Measurements from ENCODE around the gene SLC9A9.
A peak's percentile ranks its signal among the peaks of the same experiment; 100 is the strongest.
"Not testable (repeated sequence)": the region's sequence is repeated elsewhere in the genome, so short reads cannot be mapped to it uniquely, and the experiment has no call there.

The SLC9A9 gene

DNA sequence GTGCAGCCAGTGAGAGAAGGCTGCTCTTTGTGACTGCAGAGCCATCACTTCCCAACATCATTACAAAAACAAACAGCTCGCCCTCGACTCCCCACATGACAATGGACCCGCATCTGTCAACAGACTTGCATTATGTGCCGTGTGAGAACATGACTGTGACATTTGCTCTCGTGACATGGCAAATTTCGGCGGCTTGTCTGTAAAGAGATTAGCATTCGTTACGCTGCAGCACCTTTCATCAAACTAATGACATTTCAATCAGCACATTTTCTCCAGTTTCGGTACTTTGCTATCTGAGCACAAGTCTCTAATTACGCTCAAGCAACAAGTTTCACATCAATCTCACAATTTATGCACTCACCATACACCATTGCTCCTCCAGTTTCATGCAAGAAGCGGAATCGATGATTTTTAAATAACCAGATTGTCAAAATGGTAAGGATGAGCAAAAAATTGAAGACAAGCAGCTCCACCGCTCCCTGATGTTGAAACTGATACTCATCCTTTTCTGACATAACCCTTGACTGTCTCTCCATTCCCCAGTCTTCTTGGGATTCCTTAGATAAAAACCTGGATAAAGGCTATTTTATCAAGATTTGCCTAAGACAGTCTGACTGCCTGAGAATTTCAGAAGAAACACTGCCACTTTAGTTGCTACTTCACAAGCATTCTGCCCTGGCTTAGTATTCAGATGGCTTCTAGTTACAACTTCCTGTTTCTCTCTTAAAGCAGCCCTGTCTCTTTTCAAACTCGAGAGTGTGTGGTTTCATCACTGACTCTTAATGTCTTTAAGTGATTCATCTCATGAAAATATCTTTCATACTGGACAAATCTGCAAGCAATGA lies at the start of gene SLC9A9:
TSS of gene SLC9A9 (minus strand) at position 682 of the 845 bp plus-strand sequence. CDS start at position 536, 146 bp downstream.
- Histone ChIP-seq H3K9me3 (ENCODE audit: control insufficient read depth, low read length) (no peaks in the 10 kb centered on the region), H3K9ac (ENCODE audit: low read length) (peak within 1 kb of the TSS; percentile 45), H3K4me3 (ENCODE audit: low read length) (peak within 1 kb of the TSS; percentile 11), H3K4me1 (ENCODE audit: control insufficient read depth, insufficient read depth, low read length) (no peaks in the 10 kb centered on the region), H3K27me3 (ENCODE audit: control insufficient read depth, insufficient read depth, low read length) (no peaks in the 10 kb centered on the region), H3K36me3 (ENCODE audit: control insufficient read depth, insufficient read depth, low read length) (no peaks in the 10 kb centered on the region)

DNA sequence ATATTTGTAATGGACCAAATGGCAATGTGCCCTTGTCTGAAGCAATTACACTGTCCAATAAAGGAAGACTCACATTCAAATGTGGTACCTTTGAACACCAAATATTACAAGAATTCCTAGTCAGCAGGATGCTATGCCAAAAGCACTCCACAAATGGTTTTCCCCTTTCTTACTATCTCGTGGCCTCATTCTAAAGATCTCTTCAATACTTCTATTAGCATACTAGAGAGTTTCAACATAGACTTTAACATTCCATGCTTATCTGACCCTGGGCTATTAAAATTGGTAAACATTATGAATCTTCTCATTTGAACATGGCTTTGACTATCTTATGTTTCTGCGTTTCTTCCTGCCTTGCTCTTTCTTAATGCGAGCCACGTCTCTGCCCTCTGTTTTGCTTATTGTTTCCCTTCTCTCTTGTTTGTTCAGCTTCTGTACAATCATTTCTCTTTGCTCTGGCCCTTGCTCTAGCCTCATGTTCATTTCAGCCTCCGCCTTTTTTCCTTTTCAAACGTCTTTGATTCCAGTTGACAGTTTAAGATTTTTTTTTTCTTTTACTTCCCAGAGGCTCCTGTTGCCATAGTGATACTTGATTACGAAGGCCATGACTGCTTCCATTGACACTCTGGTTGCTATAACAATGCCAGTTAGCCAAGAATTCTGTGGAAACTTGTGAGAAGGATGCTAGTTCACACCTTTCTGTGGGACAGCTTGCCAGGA lies 49.5 kb upstream of the SLC9A9 start:
- Histone ChIP-seq H3K9ac (ENCODE audit: low read length) (no peak overlapping the region), H3K9me3 (ENCODE audit: control insufficient read depth, low read length) (no peaks in the 10 kb centered on the region), H3K4me3 (ENCODE audit: low read length) (no peak overlapping the region), H3K4me1 (ENCODE audit: control insufficient read depth, insufficient read depth, low read length) (peaks cover 11% of the 10 kb centered on the region), H3K27me3 (ENCODE audit: control insufficient read depth, insufficient read depth, low read length) (no peaks in the 10 kb centered on the region), H3K36me3 (ENCODE audit: control insufficient read depth, insufficient read depth, low read length) (no peaks in the 10 kb centered on the region)

DNA sequence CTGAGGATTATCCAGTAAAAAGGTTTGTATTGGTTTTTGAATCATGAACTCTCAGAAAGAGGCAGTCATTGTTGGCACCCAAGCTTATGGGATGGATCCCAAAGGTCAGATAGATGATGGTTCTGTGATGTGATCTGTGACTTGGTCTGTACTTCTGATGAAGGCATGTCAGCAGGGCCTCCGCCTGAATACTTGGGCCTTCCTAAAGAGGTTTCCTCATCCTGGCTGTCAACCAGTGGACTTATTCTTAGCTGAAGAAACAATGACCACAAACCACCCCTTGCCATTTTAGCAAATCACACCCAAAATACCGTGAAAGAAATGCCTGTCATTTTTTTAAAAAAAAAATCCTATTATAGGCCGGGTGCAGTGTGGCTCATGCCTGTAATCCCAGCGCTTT lies 48.2 kb upstream of the SLC9A9 start:
- no peak overlapping the region for H3K9ac ChIP-seq (ENCODE audit: low read length)
- H3K4me1 ChIP-seq (ENCODE audit: control insufficient read depth, insufficient read depth, low read length), result peaks cover 11% of the 10 kb centered on the region
- no peaks in the 10 kb centered on the region for H3K27me3 ChIP-seq (ENCODE audit: control insufficient read depth, insufficient read depth, low read length)

DNA sequence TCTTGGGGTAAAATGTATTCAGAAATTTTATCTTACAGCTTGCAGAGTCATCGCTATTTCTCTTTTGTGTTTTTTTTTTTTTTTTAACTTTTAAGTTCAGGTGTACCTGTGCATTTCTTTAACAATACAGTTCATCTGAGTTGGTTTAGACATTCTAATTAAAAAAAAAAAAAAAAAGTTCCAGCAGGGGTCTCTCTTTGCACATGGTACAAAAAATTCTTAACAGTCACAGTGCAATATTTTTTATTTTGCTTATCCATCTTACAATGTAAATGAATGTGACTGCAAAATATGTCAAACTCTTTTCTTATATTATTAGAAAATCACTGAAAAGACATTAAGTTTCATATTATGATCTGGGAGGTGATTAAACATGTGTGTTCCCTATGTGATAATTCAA lies 47.5 kb upstream of the SLC9A9 start:
- H3K9ac ChIP-seq (ENCODE audit: low read length), result no peak overlapping the region
- H3K36me3 ChIP-seq (ENCODE audit: control insufficient read depth, insufficient read depth, low read length), result no peaks in the 10 kb centered on the region
- H3K4me1 ChIP-seq (ENCODE audit: control insufficient read depth, insufficient read depth, low read length), result peaks cover 11% of the 10 kb centered on the region
- H3K9me3 ChIP-seq (ENCODE audit: control insufficient read depth, low read length), result no peaks in the 10 kb centered on the region
- H3K27me3 ChIP-seq (ENCODE audit: control insufficient read depth, insufficient read depth, low read length), result no peaks in the 10 kb centered on the region
- H3K4me3 ChIP-seq (ENCODE audit: low read length), result no peak overlapping the region

More for the DNA sequence above, 48.2 kb upstream of the SLC9A9 start:
- H3K4me3 ChIP-seq (ENCODE audit: low read length), result no peak overlapping the region
- H3K36me3 ChIP-seq (ENCODE audit: control insufficient read depth, insufficient read depth, low read length), result no peaks in the 10 kb centered on the region
- H3K9me3 ChIP-seq (ENCODE audit: control insufficient read depth, low read length), result no peaks in the 10 kb centered on the region

DNA sequence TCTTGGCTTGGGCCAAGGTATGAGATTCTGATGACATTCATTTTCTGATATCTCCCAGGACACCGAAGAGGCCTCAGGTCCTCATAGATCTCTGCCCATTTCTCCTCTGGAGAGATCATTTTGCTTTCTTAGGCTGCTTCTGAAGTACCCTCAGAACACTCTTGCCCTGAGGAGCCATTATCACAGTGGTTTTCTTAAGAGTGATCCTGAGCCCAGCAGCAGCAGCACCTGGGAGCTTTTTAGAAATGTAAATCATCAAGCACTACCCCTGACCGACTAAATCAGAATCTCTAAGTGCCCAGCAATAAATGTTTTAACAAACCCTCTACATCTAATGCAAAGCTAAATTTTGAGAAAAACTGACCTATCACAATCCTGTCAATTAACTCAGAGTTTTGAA lies 40.6 kb upstream of the SLC9A9 start:
- Histone ChIP-seq H3K9me3 (ENCODE audit: control insufficient read depth, low read length) (no peaks in the 10 kb centered on the region), H3K4me3 (ENCODE audit: low read length) (no peak overlapping the region), H3K27me3 (ENCODE audit: control insufficient read depth, insufficient read depth, low read length) (no peaks in the 10 kb centered on the region), H3K36me3 (ENCODE audit: control insufficient read depth, insufficient read depth, low read length) (no peaks in the 10 kb centered on the region), H3K9ac (ENCODE audit: low read length) (no peak overlapping the region), H3K4me1 (ENCODE audit: control insufficient read depth, insufficient read depth, low read length) (no peaks in the 10 kb centered on the region)

DNA sequence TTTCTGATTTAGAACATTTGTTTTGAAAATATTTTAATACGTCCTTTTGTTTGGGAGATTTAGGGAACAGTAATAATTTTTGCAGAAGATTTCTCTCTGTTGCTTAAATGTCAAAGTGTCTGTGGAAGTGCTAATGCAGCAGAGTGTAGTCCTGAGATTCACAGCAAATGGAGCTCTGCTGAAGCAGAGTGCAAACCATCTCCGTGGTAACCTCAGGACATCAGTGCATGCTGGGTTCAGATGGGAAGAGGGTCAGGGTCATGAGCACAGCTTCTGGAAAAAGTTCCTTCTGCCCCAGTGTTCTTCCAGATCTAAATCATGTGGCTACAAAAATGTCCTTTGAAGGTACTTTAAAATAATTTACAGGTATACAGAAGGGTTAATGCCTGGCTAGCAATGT lies 39.9 kb upstream of the SLC9A9 start:
- H3K4me1 ChIP-seq (ENCODE audit: control insufficient read depth, insufficient read depth, low read length), result no peaks in the 10 kb centered on the region
- no peak overlapping the region for H3K9ac ChIP-seq (ENCODE audit: low read length)
- no peak overlapping the region for H3K4me3 ChIP-seq (ENCODE audit: low read length)

DNA sequence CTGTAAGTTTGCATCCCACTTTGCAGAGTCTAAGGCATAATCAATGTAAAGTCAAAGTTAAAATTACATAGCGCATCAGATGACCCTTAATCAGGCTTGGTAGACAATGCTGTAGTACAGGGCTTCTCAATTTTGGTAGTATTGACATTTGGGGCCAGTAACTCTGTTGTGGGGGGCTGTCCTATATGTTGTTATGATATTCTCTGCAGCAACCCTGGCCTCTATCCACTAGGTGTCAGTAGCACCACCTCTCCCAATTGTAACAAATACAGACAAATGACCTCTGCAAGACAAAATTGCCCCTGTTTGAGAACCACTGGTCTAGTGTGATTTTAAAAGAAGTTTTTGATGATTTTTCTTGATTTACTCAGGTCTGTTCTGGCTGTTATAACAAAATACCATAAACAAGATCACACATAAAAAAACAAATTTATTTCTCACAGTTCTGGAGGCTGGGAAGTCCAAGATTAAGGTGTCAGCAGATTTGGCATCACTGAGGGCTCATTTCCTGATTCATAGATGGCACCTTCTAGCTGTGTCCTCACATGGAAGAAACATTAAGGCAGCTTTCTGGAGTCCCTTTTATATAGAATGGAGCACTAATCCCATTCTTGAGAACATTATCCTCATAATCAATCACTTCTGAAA lies 37.6 kb upstream of the SLC9A9 start:
- Histone ChIP-seq H3K9me3 (ENCODE audit: control insufficient read depth, low read length) (no peaks in the 10 kb centered on the region), H3K4me3 (ENCODE audit: low read length) (no peak overlapping the region), H3K27me3 (ENCODE audit: control insufficient read depth, insufficient read depth, low read length) (no peaks in the 10 kb centered on the region), H3K4me1 (ENCODE audit: control insufficient read depth, insufficient read depth, low read length) (no peaks in the 10 kb centered on the region), H3K9ac (ENCODE audit: low read length) (no peak overlapping the region), H3K36me3 (ENCODE audit: control insufficient read depth, insufficient read depth, low read length) (no peaks in the 10 kb centered on the region)

More for the DNA sequence above, 39.9 kb upstream of the SLC9A9 start:
- Histone ChIP-seq H3K9me3 (ENCODE audit: control insufficient read depth, low read length) (no peaks in the 10 kb centered on the region), H3K36me3 (ENCODE audit: control insufficient read depth, insufficient read depth, low read length) (no peaks in the 10 kb centered on the region), H3K27me3 (ENCODE audit: control insufficient read depth, insufficient read depth, low read length) (no peaks in the 10 kb centered on the region)

DNA sequence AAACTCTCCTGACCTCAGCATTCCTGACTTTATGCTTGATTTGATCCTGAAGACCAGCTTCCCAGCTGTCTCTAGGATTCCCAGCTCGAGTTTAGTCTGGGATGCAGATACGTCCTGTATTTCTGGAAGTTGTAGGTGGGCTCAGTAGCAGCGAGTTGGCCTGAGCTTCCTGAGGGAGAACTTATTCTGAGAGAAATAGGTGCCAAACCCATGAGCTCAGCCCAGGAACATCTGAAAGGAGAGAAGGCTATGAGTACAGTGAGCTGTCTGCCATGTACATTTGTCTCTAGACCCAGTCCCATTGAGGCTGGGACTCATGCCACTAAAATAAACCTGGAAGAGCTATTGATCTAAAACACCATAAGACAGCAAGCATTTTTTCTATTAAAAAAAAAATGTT lies 36.6 kb upstream of the SLC9A9 start:
- no peaks in the 10 kb centered on the region for H3K36me3 ChIP-seq (ENCODE audit: control insufficient read depth, insufficient read depth, low read length)
- H3K9ac ChIP-seq (ENCODE audit: low read length), result no peak overlapping the region
- H3K9me3 ChIP-seq (ENCODE audit: control insufficient read depth, low read length), result no peaks in the 10 kb centered on the region
- H3K4me3 ChIP-seq (ENCODE audit: low read length), result no peak overlapping the region
- no peaks in the 10 kb centered on the region for H3K4me1 ChIP-seq (ENCODE audit: control insufficient read depth, insufficient read depth, low read length)
- no peaks in the 10 kb centered on the region for H3K27me3 ChIP-seq (ENCODE audit: control insufficient read depth, insufficient read depth, low read length)

DNA sequence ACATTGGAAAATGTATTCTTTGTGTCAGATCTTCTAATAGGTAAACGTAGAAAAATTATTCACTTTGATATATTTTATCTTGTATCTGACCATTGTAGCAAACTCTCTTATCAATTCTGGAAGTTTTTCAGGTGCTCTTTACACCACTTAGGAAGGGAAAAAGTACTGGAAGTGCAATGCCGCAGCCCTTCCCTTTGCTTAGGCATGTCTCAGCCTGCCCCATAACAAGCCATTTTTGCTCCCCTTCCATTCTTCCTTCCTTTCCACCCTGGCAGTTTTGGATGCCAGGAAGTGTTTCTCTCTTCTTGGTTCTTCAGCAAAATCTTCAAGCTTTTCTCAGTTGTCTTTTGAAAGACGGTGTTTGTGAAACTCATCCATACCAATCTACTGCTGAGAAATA lies 34.9 kb upstream of the SLC9A9 start:
- Histone ChIP-seq H3K4me3 (ENCODE audit: low read length) (no peak overlapping the region), H3K36me3 (ENCODE audit: control insufficient read depth, insufficient read depth, low read length) (no peaks in the 10 kb centered on the region), H3K4me1 (ENCODE audit: control insufficient read depth, insufficient read depth, low read length) (no peaks in the 10 kb centered on the region), H3K27me3 (ENCODE audit: control insufficient read depth, insufficient read depth, low read length) (no peaks in the 10 kb centered on the region), H3K9ac (ENCODE audit: low read length) (no peak overlapping the region), H3K9me3 (ENCODE audit: control insufficient read depth, low read length) (no peaks in the 10 kb centered on the region)

DNA sequence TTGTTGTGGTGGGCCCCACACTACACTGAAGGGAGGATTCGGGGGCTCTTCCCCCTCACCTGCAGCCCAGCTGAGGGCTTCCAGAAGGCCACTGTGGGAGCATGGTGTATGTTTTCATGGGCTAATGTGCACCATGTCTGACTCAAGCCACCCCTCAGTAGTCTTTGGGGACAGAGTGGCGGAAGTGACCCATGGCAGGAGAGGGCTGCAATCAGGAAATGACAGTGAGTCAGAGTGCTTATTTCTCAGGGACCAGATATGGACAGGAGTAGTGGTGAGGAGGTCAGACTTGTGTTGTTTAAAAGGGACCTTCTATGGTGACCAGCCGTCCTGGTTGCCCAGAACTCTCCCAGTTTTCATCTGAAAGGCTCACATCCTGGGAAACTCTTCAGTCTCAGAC lies 32.8 kb upstream of the SLC9A9 start:
- H3K9ac ChIP-seq (ENCODE audit: low read length), result no peak overlapping the region
- H3K4me3 ChIP-seq (ENCODE audit: low read length), result no peak overlapping the region
- H3K9me3 ChIP-seq (ENCODE audit: control insufficient read depth, low read length), result no peaks in the 10 kb centered on the region
- H3K27me3 ChIP-seq (ENCODE audit: control insufficient read depth, insufficient read depth, low read length), result no peaks in the 10 kb centered on the region
- no peaks in the 10 kb centered on the region for H3K36me3 ChIP-seq (ENCODE audit: control insufficient read depth, insufficient read depth, low read length)
- no peaks in the 10 kb centered on the region for H3K4me1 ChIP-seq (ENCODE audit: control insufficient read depth, insufficient read depth, low read length)

DNA sequence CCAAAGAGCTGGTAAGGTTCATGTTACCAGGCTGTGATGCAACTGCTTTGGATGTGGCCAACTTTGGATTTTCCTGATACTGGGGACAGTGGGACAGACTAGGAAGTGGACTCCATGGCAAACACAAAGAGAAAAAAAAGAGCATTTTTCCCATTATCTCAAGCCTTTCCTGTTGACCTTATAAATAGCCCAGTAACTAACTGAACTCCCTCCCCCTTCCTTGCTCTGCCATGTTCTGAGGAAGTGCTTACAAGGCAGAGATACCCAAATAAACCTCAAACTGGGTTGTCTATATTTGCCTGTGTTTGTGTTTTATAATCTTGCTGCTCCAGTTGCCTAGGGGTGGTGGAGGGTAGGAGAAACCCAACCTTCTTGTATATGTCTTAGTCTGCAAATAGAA lies 27.3 kb upstream of the SLC9A9 start:
- H3K36me3 ChIP-seq (ENCODE audit: control insufficient read depth, insufficient read depth, low read length), result no peaks in the 10 kb centered on the region
- no peak overlapping the region for H3K4me3 ChIP-seq (ENCODE audit: low read length)
- no peaks in the 10 kb centered on the region for H3K27me3 ChIP-seq (ENCODE audit: control insufficient read depth, insufficient read depth, low read length)
- no peak overlapping the region for H3K9ac ChIP-seq (ENCODE audit: low read length)
- H3K9me3 ChIP-seq (ENCODE audit: control insufficient read depth, low read length), result no peaks in the 10 kb centered on the region
- H3K4me1 ChIP-seq (ENCODE audit: control insufficient read depth, insufficient read depth, low read length), result no peaks in the 10 kb centered on the region

DNA sequence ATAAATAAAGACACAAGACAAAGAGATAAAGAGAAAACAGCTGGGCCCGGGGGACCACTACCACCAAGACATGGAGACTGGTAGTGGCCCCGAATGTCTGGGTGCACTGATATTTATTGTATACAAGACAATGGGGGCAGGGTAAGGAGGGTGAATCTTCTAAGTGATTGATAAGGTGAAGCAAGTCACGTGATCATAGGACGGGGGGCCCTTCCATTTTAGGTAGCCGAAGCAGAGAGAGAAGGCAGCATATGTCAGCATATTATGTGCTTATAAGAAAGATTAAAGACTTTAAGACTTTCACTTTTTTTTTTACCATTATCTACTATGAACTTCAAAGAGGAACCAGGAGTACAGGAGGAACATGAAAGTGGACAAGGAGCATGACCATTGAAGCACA lies 25.3 kb upstream of the SLC9A9 start:
- H3K4me1 ChIP-seq (ENCODE audit: control insufficient read depth, insufficient read depth, low read length); H3K4me3 ChIP-seq (ENCODE audit: low read length); H3K36me3 ChIP-seq (ENCODE audit: control insufficient read depth, insufficient read depth, low read length); H3K27me3 ChIP-seq (ENCODE audit: control insufficient read depth, insufficient read depth, low read length); H3K9ac ChIP-seq (ENCODE audit: low read length); H3K9me3 ChIP-seq (ENCODE audit: control insufficient read depth, low read length): not testable (repeated sequence)
